ENCODE results near the gene CACNB4.
"Not testable (repeated sequence)": the region's sequence is repeated elsewhere in the genome, so short reads cannot be mapped to it uniquely, and the experiment has no call there.

Gene CACNB4

GRCh38 chr2:151933266-151933804, 165.5 kb downstream of the CACNB4 start:
- no peak for DNase-seq

GRCh38 chr2:151931756-151932155, 167.1 kb downstream of the CACNB4 start:
- no peak for DNase-seq

- no peak for DNase-seq
These were observed 167.7 kb downstream of the CACNB4 start for GRCh38 chr2:151931030-151931611.

- no peak for DNase-seq
These were observed 168.8 kb downstream of the CACNB4 start for GRCh38 chr2:151930042-151930441.

- DNase-seq: no peak
These were observed 170.5 kb downstream of the CACNB4 start for GRCh38 chr2:151928380-151928779.

GRCh38 chr2:151927501-151928221, 171.2 kb downstream of the CACNB4 start:
- peak; percentile 40 for DNase-seq

- no peak for DNase-seq
These were observed 175.8 kb downstream of the CACNB4 start for GRCh38 chr2:151922845-151923666.

- no peak for DNase-seq
These were observed 179.1 kb downstream of the CACNB4 start for GRCh38 chr2:151919786-151920185.

GRCh38 chr2:151918308-151918707, 180.5 kb downstream of the CACNB4 start:
- DNase-seq: no peak

- DNase-seq: no peak
These were observed 182.2 kb downstream of the CACNB4 start for GRCh38 chr2:151916632-151917031.

GRCh38 chr2:151915629-151916025, 183.2 kb downstream of the CACNB4 start:
- DNase-seq: not testable (repeated sequence)

GRCh38 chr2:151914989-151915628, 183.7 kb downstream of the CACNB4 start:
- no peak for DNase-seq

GRCh38 chr2:151908204-151908882, 190.5 kb downstream of the CACNB4 start:
- no peak for DNase-seq

GRCh38 chr2:151907286-151908203, 191.3 kb downstream of the CACNB4 start:
- peak; percentile 9 for DNase-seq

GRCh38 chr2:151906633-151906998, 192.2 kb downstream of the CACNB4 start:
- DNase-seq: no peak

GRCh38 chr2:151905963-151906632, 192.7 kb downstream of the CACNB4 start:
- DNase-seq: no peak

GRCh38 chr2:151904807-151905206, 194.0 kb downstream of the CACNB4 start:
- DNase-seq: no peak

- no peak for DNase-seq
These were observed 194.8 kb downstream of the CACNB4 start for GRCh38 chr2:151904021-151904420.

GRCh38 chr2:151902829-151903228, 196.0 kb downstream of the CACNB4 start:
- no peak for DNase-seq

- no peak for DNase-seq
These were observed 198.5 kb downstream of the CACNB4 start for GRCh38 chr2:151900331-151900730.

- DNase-seq: no peak
These were observed 199.7 kb downstream of the CACNB4 start for GRCh38 chr2:151899156-151899555.
